Activated naive CD4-positive, alpha-beta T cell treated with anti-CD3 and anti-CD28 coated beads, Interleukin-2, amount 50 U/mL, for 16 hours (primary cell): ENCODE data around the gene NF1.
"Not testable (repeated sequence)": the region's sequence is repeated elsewhere in the genome, so short reads cannot be mapped to it uniquely, and the experiment has no call there.

Source experiments
- DNase-seq: peaks from one replicate; pipeline ENCODE4 v3.0.0-alpha.2; 2020

NF1 gene

GRCh38 chr17:31256936-31257335 lies 162.2 kb downstream of the NF1 start:
- DNase-seq = no peak

- DNase-seq = no peak
Observed at GRCh38 chr17:31260151-31260550, 165.4 kb downstream of the NF1 start.

- no peak for DNase-seq
Observed at GRCh38 chr17:31261601-31262000, 166.8 kb downstream of the NF1 start.

GRCh38 chr17:31262923-31263322 lies 168.1 kb downstream of the NF1 start:
- DNase-seq = not testable (repeated sequence)

GRCh38 chr17:31266042-31266441 lies 171.3 kb downstream of the NF1 start:
- DNase-seq = no peak

GRCh38 chr17:31269036-31269577 lies 174.3 kb downstream of the NF1 start:
- no peak for DNase-seq

GRCh38 chr17:31269578-31269983 lies 174.8 kb downstream of the NF1 start:
- no peak for DNase-seq

- no peak for DNase-seq
Observed at GRCh38 chr17:31272236-31272635, 177.5 kb downstream of the NF1 start.

GRCh38 chr17:31272803-31273202 lies 178.0 kb downstream of the NF1 start:
- DNase-seq = no peak

- no peak for DNase-seq
Observed at GRCh38 chr17:31273516-31273915, 178.7 kb downstream of the NF1 start.

- no peak for DNase-seq
Observed at GRCh38 chr17:31274252-31274651, 179.5 kb downstream of the NF1 start.

- no peak for DNase-seq
Observed at GRCh38 chr17:31275116-31275515, 180.3 kb downstream of the NF1 start.

- no peak for DNase-seq
Observed at GRCh38 chr17:31279401-31279800, 184.6 kb downstream of the NF1 start.

GRCh38 chr17:31281061-31281460 lies 186.3 kb downstream of the NF1 start:
- DNase-seq = no peak

- DNase-seq = no peak
Observed at GRCh38 chr17:31283841-31284240, 189.1 kb downstream of the NF1 start.

- no peak for DNase-seq
Observed at GRCh38 chr17:31286587-31286986, 191.8 kb downstream of the NF1 start.

GRCh38 chr17:31287932-31288331 lies 193.2 kb downstream of the NF1 start:
- DNase-seq = not testable (repeated sequence)

GRCh38 chr17:31289790-31290189 lies 195.0 kb downstream of the NF1 start:
- DNase-seq = no peak

- no peak for DNase-seq
Observed at GRCh38 chr17:31291820-31292219, 197.0 kb downstream of the NF1 start.

- no peak for DNase-seq
Observed at GRCh38 chr17:31293581-31293980, 198.8 kb downstream of the NF1 start.

GRCh38 chr17:31294231-31294630 lies 199.5 kb downstream of the NF1 start:
- no peak for DNase-seq

GRCh38 chr17:31294820-31295488 lies 200.2 kb downstream of the NF1 start:
- no peak for DNase-seq

- DNase-seq = no peak
Observed at GRCh38 chr17:31295489-31295871, 200.7 kb downstream of the NF1 start.

GRCh38 chr17:31296142-31296541 lies 201.4 kb downstream of the NF1 start:
- no peak for DNase-seq

- no peak for DNase-seq
Observed at GRCh38 chr17:31297090-31297489, 202.3 kb downstream of the NF1 start, which contains the start of gene OMG. OMG (minus strand) TSS chr17:31297239; CDS start chr17:31296331, 908 bp downstream.
